Suprapubic skin (tissue), 3 donors: ENCODE data around the gene TCEA2.

ENCODE experiments used
- CTCF ChIP-seq, 2 donors: fragments of 200-600 bp in 1 of 2; fragments of 450-650 bp in 1 of 2; sonication (generic) in 1 of 2; IDR thresholded peaks; one replicate each; pipeline ENCODE4 v1.5.1; 2016 to 2019; ENCODE audit warnings: antibody characterized with exemption in 2 of 2, mild to moderate bottlenecking in 1 of 2, moderate library complexity in 1 of 2
- POLR2AphosphoS5 ChIP-seq, 3 donors: sonication (generic); formaldehyde crosslinking; IDR thresholded peaks; one replicate each; pipeline ENCODE4 v1.6.1; 2017; ENCODE audit warnings: antibody characterized with exemption in 3 of 3

GRCh38 chr20:64084685-64085152 is 21.7 kb downstream of the TCEA2 start:
- TF ChIP-seq CTCF (IDR thresholded peaks at IDR 0.05) (no peak), POLR2AphosphoS5 (IDR thresholded peaks at IDR 0.05) (no peak)
